ENCODE data around the gene PRR23E.

The PRR23E gene

GRCh38 chr3:127150513-127151250 is 42.2 kb upstream of the PRR23E start:
- no peak for TF ChIP-seq CTCF (IDR thresholded peaks at IDR 0.05; ENCODE audit: low read depth, low read length, missing control alignments)
- H3K4me3 ChIP-seq (replicated peaks; ENCODE audit: low read depth, low read length) = no peak overlapping the region
- DNase-seq (ENCODE audit: extremely low read depth, low read depth) = no peak

GRCh38 chr3:127151251-127151564 is 41.7 kb upstream of the PRR23E start:
- no peak for TF ChIP-seq CTCF (IDR thresholded peaks at IDR 0.05; ENCODE audit: low read depth, low read length, missing control alignments)

GRCh38 chr3:127151992-127152650 is 40.8 kb upstream of the PRR23E start:
- no peak for DNase-seq (ENCODE audit: extremely low read depth, low read depth)
- no peak for TF ChIP-seq CTCF (IDR thresholded peaks at IDR 0.05; ENCODE audit: low read depth, low read length, missing control alignments)
- no peak overlapping the region for H3K4me3 ChIP-seq (replicated peaks; ENCODE audit: low read depth, low read length)

More at GRCh38 chr3:127151251-127151564, 41.7 kb upstream of the PRR23E start:
- no peak overlapping the region for H3K4me3 ChIP-seq (replicated peaks; ENCODE audit: low read depth, low read length)
- DNase-seq (ENCODE audit: extremely low read depth, low read depth) = no peak

- H3K4me3 ChIP-seq (replicated peaks; ENCODE audit: low read depth, low read length) = no peak overlapping the region
- TF ChIP-seq CTCF (IDR thresholded peaks at IDR 0.05; ENCODE audit: low read depth, low read length, missing control alignments) = no peak
- no peak for DNase-seq (ENCODE audit: extremely low read depth, low read depth)
These were observed 40.0 kb upstream of the PRR23E start for GRCh38 chr3:127152684-127153505.

- DNase-seq (ENCODE audit: extremely low read depth, low read depth) = no peak
- no peak overlapping the region for H3K4me3 ChIP-seq (replicated peaks; ENCODE audit: low read depth, low read length)
- no peak for TF ChIP-seq CTCF (IDR thresholded peaks at IDR 0.05; ENCODE audit: low read depth, low read length, missing control alignments)
These were observed 39.5 kb upstream of the PRR23E start for GRCh38 chr3:127153506-127153815.

GRCh38 chr3:127156338-127157050 is 36.4 kb upstream of the PRR23E start:
- TF ChIP-seq CTCF (IDR thresholded peaks at IDR 0.05; ENCODE audit: low read depth, low read length, missing control alignments) = no peak
- no peak overlapping the region for H3K4me3 ChIP-seq (replicated peaks; ENCODE audit: low read depth, low read length)
- DNase-seq (ENCODE audit: extremely low read depth, low read depth) = no peak

All from HFF-Myc (cell line).